ENCODE measurements around the gene GNAO1.

The GNAO1 gene

GRCh38 chr16:56241596-56241995 lies 50.3 kb downstream of the GNAO1 start:
- DNase-seq (ENCODE audit: low spot score): no peak

GRCh38 chr16:56242740-56243139 lies 51.5 kb downstream of the GNAO1 start:
- DNase-seq (ENCODE audit: low spot score): no peak

DNA sequence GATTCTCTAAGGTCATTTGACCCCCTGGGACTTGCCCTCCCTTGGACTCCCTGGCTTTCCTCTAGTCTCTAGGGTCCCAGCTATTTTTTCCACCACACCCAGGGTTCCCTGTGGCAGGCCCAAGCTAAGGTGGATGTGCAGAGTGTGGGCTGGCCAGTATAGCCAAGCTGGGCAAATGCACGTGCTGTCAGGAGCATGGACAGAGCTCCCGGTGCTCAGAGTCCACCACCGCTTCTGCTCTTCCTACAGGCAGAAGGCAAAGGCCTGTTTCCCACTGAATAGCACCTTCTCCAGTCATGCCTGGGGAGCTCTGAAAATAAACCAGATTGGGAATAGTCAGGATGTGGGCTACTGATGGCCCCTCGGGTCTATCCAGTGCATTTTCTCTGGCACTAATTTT lies 53.3 kb downstream of the GNAO1 start:
- DNase-seq (ENCODE audit: low spot score): no peak

DNA sequence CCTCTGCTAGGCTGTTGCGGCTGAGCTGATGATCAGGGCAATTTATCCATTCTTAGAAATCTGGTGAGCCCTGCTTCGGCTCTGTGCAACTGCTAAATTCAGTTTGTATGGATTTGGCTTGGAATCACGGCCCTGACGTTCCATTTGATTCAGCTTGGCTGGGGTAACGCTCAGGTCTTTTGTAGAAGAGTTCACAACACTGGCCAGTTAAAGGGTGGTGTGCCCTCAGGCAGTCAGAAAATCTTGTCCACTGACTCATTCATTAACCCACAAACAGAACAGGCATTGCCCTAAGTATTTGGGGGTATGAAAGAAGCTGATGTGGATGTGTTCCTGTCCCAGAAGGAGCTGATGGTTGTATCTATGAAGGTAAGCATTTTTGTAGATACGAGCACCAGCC lies 53.9 kb downstream of the GNAO1 start:
- DNase-seq (ENCODE audit: low spot score): no peak

DNA sequence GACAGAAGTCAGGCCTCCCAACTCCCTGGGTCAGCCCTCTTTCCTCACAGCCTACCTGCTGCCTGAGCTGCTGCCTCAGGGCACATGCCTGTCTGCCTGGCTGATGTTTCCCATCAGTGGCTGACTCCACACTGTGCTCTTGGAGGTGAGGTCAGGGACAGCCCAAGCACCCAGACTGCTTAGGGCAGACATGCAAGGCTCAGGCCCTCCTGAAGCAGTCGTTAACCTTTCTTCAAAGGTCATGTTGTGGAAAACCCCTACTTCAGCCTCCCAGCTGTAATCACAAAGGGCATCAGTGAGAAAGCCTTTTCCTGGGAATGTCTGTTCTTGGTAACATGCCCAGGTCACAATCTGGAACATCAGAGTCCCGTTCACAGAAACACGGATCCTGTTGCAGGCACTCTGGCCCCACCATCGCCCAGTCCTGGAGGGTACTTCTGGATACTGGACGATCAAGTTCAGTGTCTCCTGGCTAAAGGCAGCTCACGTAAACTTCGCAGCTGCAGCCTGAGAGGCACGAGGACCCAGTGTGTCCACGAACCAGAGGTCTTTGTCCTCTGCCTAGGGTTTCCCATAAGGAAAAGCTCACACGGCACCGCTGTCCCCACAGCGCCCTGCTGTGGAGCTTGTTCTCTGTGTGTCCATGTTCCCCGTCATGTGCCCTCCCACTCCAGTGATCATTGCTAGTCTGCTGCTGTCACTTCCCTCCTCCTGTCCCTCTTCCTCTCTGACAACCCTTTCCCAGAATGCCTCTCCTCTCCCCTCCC lies 54.9 kb downstream of the GNAO1 start:
- peak; percentile 94 for DNase-seq (ENCODE audit: low spot score)

GRCh38 chr16:56247018-56247417 lies 55.7 kb downstream of the GNAO1 start:
- no peak for DNase-seq (ENCODE audit: low spot score)

- no peak for DNase-seq (ENCODE audit: low spot score)
Measured at GRCh38 chr16:56247808-56248207, 56.5 kb downstream of the GNAO1 start.

DNA sequence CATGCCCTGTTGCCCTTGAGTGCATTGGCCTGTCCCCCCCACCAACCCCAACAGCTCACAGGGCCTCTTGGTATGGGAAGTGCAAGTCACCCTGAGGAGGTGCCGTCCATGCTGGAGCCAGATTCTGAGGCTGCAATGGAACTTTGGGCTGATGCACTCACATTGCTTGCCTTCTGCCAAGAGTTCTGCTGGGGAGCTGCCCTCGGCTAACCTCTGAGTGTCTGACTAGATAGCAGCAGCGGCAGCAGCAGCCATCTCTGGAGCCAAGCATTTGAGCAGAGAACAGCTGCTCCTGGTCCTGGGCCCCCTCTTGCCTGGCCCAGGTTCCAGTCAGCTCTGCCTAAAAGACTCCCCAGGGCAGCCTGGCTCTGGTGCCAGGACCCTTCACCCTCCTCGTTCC lies 61.5 kb downstream of the GNAO1 start:
- no peak for DNase-seq (ENCODE audit: low spot score)

GRCh38 chr16:56255904-56256303 lies 64.6 kb downstream of the GNAO1 start:
- no peak for DNase-seq (ENCODE audit: low spot score)

GRCh38 chr16:56257239-56257638 lies 66.0 kb downstream of the GNAO1 start:
- no peak for DNase-seq (ENCODE audit: low spot score)

DNA sequence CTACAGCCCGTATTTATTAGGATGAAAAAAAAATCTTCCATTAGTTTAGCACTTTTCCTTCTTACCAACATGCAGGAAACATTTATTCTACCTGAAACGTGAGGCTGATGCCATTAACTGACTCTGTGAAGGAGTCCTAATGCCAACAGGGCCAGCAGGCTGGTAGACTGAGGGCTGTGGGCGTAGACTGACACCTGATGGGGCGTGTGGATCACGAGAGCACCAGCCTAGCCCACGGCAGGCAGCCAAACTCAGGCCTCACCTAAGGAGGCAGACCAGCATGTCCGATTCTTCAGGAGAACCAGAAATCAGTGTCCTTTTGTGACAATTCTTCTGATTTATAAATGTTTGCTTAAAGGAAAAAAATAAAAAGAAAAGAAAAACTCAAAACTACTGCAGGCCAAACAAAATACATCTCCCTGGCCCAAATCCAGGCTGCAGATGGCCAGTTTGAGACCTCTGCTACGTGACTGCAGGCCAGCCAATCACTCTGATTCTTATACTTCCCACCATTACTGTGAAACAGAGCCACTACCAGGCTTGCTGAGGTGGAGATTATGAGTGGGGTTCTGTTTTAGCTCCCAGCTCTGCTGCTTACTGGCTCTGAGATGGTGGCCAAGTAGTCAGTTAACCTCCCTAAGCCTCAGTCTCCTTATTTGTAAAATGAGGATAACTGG lies 66.5 kb downstream of the GNAO1 start:
- no peak for DNase-seq (ENCODE audit: low spot score)

DNA sequence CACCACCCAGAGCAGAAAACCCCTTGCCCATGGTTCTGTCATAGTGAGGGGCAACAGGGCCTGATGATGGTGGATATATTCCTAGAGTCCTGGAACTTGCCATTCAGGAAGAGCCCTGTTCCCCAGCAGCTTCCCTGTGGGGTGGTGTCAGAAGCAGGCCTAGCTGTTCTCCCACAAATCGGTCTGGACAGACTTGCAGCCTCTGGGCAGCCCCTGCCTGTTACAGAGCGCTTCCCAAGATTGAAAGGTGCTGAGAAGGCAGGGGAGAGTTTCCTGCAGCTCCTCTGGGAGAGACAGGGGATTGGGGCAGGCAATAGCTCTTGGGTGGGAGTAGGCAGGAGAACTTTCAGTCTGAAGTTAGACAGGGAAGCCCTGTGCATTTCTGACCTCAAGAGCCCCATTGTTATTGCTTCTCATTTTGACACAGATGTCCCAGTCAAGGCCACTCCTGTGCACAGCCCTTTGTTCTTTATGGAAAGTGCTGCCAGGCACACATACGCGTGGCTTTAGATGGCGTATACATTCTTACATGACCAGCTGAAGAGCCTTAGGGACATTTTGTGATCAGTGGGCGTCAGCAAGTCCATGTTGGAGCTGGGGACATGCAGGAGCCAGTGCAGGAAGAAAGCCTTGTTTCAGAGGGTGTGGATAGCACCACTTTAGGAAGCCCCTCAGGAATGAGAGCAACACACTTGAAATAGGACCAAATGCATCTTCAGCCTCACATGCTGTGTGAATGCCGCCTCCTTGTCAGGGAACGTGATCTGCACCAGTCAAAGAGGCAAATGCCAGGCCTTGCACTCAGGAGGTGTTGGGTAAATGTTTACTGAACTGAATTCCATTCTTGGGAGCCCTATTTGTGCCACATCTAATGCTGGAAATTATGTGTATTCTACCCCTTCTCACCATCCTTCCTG lies 67.5 kb downstream of the GNAO1 start:
- peak; percentile 87 for DNase-seq (ENCODE audit: low spot score)

DNA sequence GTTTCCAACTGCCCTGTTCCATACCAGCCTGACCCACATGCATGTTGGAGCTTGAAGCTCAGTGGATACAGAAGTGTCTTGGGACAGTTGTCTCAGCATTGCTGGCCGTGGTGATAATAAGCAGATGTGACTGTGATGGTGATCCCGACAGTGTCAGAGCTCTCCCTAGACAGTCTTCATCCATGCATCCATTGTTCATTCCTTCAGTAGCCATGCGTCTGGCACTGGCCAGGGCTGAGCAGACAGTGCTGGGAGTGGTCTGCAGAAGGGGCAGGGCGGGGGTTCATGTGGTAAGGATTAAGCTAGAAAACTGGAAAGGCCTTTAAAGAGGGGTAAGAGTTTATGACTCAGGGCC lies 68.1 kb downstream of the GNAO1 start:
- peak; percentile 71 for DNase-seq (ENCODE audit: low spot score)

- DNase-seq (ENCODE audit: low spot score): no peak
Measured at GRCh38 chr16:56260378-56261160, 69.3 kb downstream of the GNAO1 start.

GRCh38 chr16:56261656-56262055 lies 70.4 kb downstream of the GNAO1 start:
- DNase-seq (ENCODE audit: low spot score): no peak

DNA sequence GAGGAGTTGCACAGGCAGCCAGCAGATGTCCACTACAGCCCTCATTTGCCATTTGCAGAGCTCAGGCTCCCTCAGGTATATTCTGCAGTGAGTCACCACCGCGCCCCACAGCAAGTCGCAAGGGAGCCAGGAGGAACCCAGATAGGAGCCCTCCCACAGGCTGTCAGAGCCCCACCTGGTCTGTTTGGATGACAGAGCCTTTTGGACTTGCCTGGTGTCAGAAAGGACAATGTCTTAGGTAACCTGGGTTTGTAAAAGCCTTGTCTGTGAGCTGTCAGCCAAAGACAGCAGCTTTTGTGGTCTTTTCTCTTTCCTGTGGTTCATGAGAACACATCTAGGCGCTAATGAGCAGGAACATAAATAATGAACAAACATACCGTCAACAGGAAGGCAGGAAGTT lies 70.9 kb downstream of the GNAO1 start:
- no peak for DNase-seq (ENCODE audit: low spot score)

DNA sequence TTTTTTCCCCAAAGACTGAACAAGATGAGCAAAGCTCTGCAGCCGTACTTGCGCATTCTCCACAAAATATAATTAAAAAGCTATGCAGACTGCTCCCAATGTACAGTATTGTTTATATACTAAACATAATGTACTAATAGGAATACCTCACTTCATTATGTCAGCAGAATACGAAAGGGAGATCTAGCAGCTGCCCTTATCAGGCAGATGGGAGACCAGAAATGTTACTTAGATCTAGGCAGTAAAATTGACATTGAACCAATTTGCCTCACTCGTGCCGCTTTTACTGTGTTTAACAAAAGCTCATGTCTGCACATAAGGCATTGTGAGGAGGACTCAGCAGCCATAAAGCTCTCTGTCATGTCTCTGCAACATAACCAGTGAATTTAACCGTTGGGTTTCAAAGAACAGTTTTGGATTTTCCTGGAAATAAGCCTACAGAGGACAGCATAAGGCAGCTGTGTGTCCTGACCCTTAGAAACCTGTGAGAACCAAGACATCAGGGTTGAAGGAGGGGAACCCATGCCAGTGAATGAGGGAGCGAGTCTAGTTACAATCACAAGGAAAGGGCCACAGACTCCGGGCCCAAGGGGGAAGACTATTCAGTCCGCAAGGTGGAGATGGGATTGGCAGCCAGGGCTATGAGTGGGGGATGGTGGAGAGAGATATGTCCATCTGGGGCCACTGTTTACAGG lies 71.4 kb downstream of the GNAO1 start:
- DNase-seq (ENCODE audit: low spot score): no peak

DNA sequence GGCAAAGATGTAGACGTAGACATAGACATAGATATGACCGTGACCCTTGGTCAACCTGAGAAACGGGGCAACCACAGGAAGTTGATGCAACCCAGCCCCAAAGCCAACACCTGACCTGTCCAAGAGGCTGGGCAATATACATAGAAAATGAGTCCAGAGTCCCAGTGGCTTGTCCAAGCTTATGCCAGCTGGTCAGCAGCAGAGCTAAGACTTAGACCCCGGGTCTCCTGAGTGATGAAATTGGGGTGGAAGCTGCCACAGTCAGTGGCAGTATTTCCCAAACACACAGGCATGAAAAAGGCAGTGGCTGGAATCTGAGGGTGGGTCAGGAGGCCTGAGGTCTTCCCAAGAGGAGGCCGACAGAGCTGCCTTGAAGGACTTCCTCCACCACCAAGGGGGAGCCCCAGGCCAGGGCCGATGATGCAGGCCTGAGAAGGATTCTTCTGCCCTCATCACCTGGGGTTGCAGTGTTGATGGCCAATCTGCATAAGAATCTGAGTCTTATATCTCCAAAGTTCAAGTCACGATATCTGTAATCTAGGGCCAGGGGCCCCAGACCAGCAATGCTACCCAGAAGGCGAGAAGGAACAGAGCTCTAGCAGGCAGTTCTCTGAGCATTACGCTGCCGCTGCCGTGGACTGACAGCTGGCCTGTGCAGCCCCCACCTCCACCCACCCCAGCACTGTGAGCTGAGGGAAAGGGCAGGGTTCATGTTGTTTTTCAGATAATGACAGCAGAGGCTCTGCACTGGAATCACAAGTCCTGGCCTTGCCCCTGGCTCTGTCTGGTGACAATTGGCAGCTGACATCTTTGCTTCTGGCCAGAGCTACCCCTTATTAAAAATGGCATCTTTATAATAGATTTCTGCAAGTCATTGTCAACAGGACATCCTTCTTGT lies 72.7 kb downstream of the GNAO1 start:
- peak; percentile 94 for DNase-seq (ENCODE audit: low spot score)

DNA sequence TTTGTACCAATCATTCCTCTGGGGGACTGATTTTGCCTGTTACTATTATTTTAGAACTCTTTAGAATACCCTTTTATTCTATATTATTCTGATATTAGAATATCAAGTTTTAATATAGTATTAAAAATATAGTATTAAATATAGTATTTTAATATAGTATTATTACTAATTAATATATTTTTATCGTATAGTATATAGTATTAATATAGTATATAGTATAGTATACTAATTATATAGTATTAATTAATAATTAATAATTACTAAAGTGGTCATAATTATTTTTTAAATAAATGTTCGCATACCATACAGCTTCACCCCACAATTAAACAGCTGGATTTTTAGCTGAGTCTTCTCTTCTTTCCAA lies 73.3 kb downstream of the GNAO1 start:
- DNase-seq (ENCODE audit: low spot score): no peak

DNA sequence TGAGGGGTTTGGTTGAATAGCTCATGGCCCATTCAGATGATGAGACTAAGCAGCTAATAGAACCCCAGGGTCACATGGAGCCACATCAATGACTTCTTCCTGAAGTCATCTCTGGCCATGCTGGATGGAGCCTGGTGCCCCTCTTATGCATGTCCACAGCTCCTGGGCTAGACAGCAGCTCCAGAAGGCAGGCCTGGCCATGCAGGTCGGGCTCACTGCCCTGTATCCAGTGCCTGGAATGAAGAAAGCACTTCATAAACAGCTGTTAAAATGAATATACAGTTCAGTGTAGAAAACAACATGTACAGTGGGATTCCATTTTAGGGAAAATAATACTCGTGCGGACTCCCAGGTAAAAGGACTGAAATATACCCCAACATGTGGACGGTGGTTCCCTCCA lies 73.9 kb downstream of the GNAO1 start:
- no peak for DNase-seq (ENCODE audit: low spot score)

Measured in Ammon's horn (tissue), 1 donor.